ENCODE results near the gene PLEKHM1.
"Not testable (repeated sequence)": the region's sequence is repeated elsewhere in the genome, so short reads cannot be mapped to it uniquely, and the experiment has no call there.

Gene PLEKHM1

DNA sequence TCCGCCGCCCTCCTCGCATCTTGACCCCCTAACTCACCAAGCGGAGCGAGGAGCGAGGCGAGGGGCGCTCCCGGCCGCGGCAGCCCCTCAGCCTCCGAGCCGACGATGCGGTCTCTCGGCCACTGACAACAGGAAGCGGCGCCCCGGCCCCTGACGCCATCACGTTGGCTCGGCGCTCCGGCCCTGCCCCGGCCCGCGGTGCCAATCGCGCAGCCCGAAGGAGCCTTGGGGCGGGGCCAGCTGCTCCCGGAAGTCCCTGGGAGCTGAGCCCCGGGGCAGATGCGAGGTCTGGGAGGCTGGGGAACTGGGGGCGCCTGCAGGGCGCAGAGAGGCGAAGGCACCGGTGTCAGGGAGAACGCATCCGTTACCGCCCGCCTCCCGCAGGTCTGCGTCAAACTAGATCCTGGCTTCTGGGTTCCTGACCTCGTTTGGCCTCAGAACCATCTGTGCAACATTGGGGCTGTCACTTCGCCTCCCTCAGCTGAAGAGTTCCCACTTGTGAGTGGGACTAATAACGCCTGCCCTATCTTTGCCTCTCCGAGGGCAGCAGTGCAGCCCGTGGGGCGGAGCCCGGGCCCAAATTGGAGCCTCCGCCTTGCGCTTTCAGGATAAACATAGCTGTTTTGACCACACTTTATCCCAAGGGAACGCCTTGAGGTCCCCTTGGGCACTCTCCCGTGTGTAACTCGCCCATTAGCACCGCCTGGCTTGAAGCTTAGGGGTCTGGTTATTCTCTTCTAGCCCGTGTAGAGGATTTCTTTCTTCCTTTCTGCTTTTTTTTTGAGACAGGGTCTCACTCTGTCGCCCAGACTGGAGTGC lies at the start of gene PLEKHM1:
TSS of gene PLEKHM1 (minus strand) at position 107 of the 819 bp plus-strand sequence. CDS start 8,237 bp downstream, outside the sequence.
- H3K27ac ChIP-seq, result peak within 1 kb of the TSS; percentile 45

DNA sequence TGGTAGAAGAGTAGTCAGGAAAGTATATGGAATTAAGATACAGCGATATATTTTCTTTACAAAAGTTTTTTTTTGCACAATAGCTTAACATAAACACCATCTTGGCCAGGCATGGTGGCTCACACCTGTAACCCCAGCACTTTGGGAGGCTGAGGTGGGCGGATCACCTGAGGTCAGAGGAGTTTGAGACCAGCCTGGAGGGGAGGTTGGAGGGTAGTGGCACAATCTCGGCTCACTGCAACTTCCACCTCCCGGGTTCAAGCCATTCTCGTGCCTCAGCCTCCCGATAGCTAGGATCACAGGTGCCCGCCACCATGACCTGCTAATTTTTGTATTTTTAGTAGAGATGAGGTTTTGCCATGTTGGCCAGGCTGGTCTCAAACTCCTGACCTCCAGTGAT lies 47.6 kb upstream of the PLEKHM1 start:
- H3K27ac ChIP-seq, result not testable (repeated sequence)

DNA sequence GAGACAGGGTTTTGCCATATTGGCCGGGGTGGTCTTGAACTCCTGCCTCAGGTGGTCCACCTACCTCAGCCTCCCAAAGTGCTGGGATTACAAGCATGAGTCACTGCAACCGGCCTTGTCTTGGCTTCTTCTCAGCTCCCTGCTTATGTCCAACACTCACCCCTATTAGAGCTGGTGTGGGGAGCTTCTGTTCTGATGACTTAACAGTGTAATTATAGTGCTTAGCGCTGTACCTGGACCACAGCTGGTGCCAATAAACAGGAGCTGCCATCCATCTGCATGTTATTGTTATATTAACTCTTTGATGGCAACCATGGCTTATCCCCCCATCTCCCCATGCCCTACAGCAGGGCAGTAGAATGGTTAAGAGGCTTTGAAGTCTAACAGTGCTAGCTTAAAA lies 15.6 kb upstream of the PLEKHM1 start:
- H3K27ac ChIP-seq, result not testable (repeated sequence)

DNA sequence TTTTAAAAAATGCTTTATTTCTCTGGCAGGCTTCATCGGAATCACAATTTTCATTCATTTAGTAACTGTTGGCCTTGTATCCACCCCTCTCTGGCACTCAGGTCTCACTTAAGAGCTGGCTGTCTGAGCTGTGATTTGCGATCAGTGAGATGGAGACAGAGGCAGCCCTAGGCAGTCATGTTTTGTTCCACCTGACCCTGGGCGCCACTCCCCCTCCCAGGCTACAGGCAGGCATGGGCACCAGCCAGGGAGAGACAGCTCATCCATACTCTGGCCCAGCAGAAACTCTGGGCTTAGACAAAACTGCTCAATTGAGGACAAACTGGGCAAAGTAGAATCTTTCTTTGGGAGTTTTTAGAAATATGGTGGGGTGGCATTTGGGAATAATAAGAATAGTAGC lies 14.7 kb upstream of the PLEKHM1 start:
- H3K27ac ChIP-seq, result not testable (repeated sequence)

DNA sequence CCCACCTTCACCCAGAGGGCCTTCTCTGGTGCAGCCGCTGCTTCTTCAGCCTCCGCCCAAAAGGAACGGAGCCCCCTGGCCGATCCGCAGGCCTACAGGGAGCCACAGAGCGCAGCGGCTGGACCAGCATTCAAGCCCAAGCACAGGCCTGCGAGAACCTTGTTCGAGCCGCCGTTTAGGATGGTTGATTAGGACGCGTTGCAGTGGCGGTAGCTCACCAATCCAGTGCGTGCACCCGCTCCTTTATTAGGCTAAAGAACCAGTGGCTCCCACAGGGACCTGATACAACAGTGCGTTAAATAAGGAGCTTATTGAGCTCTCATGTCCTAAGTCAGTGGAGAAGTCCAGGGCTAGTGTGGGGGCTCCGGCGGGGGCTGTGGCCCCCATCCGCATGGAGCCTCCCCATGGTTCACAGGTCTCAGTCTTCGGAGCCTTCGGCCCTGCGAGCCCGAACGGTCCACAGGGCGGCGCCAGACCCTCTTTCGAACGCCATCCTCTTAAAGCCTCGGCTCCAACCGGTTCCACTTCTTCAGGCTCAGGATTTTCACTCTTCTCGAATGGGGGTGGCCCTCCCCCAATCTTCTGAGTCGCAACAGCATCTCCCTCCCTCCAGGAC lies 10.7 kb upstream of the PLEKHM1 start:
- TF ChIP-seq, protein P1, sequence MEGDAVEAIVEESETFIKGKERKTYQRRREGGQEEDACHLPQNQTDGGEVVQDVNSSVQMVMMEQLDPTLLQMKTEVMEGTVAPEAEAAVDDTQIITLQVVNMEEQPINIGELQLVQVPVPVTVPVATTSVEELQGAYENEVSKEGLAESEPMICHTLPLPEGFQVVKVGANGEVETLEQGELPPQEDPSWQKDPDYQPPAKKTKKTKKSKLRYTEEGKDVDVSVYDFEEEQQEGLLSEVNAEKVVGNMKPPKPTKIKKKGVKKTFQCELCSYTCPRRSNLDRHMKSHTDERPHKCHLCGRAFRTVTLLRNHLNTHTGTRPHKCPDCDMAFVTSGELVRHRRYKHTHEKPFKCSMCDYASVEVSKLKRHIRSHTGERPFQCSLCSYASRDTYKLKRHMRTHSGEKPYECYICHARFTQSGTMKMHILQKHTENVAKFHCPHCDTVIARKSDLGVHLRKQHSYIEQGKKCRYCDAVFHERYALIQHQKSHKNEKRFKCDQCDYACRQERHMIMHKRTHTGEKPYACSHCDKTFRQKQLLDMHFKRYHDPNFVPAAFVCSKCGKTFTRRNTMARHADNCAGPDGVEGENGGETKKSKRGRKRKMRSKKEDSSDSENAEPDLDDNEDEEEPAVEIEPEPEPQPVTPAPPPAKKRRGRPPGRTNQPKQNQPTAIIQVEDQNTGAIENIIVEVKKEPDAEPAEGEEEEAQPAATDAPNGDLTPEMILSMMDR (IDR thresholded peaks at IDR 0.05), result peak; percentile 33
- not testable (repeated sequence) for H3K27ac ChIP-seq

DNA sequence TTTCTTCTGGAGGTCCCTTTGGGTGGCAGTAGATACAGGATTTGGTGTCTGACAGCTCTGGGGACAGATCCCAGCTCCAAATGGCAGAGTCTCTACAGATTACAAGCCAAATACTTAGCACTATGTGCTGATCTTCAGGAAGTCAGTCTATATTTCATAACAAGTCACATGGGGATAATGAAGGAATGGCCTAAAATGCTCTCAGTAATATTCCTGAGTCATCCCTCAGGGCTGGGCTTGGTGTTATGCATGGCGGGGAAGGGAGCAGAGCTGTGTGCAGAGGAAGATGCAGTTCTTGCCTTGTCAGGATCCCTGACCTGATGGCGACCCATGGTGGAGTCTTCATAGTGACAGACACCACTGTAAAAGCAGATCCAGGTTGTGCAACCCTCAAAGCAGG lies 10.0 kb upstream of the PLEKHM1 start:
- not testable (repeated sequence) for H3K27ac ChIP-seq

DNA sequence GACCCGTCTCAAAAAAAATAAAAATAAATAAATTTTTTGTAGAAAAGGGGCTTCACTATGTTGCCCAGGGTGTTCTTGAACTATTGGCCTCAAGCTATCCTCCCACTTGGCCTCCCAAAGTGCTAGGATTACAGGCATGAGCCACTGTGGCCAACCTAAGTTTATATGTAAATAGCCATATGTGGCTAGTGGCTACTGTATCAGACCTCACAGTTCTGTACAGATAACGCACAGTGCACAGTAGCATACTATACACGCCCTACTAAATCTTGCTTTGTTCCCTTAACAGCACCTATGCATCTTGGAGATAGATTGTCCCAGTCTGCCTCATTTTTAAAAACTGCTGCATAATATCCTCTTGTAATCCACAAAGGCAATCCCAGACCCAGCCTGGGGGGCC lies 8.7 kb upstream of the PLEKHM1 start:
- not testable (repeated sequence) for H3K27ac ChIP-seq

DNA sequence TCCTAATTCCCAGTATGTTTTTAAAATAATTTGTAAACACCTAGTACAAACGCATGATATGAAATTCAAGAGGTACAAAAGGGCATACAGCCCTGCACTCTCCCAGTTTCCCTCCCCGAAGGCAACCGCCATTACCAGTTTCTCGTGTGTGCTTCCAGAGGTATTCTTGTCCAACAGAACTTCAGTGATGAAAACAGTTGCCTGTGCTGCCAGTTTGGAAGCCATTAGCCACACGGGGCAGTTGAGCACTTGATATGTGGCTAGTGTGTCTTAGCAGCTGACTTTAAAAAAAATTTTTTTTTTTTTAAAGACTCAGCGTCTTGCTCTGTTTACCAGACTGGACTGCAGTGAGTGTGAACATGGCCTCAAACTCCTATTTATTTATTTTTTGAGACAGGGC lies 7.9 kb upstream of the PLEKHM1 start:
- H3K27ac ChIP-seq, result not testable (repeated sequence)

DNA sequence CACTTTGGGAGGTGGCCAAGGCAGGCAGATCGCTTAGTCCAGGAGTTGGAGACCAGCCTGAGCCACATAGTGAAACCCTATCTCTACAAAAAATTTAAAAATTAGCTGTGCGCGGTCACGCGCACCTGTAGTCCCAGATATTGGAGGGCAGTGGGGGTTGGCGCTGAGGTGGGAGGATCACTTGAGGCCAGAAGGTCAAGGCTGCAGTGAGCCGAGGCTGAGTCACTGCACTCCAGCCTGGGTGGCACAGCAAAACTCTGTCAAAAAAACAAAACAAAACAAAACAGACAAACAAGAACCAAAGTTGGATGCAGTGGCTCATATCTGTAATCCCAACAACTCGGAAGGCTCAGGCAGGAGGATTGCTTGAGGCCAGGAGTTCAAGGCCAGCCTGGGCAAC lies 6.9 kb upstream of the PLEKHM1 start:
- not testable (repeated sequence) for H3K27ac ChIP-seq

DNA sequence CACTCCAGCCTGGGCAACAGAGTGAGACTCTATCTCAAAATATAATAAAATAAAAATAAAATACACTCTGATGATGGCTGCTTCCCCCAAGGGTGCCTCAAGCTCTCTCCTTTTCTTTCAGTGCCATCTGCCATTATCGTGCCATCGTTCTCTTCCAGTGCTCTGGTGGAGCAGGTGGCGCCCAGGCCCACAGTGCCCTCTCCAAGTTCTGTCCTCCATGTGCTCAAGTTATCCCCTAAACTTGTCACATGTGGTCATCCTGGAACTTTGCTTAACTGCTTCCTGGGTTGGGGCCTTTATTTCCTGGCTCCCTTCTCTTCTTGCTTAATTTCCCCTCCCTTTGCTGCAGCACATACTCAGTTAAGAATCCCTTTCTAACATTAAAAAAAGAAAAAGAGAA lies 6.0 kb upstream of the PLEKHM1 start:
- not testable (repeated sequence) for H3K27ac ChIP-seq

DNA sequence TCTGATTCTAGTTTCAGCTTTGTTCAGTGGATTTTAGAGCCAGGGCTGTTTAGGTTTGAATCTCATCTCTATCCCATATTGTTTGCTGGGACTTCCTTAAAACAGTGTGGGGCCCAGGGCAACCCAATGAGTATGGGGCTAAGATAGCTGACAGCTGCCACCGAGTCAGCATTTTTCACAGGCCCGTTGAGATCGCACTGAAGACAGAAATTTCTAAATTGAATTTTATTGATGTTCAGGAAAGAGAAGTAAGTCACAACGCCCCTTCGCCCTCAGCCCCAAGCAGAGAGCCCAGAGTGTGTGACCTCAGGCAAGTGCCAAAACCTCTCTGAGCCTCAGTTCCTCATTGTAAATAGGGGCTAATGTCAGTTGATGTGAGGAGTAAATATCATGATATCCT lies 4.0 kb upstream of the PLEKHM1 start:
- not testable (repeated sequence) for H3K27ac ChIP-seq

DNA sequence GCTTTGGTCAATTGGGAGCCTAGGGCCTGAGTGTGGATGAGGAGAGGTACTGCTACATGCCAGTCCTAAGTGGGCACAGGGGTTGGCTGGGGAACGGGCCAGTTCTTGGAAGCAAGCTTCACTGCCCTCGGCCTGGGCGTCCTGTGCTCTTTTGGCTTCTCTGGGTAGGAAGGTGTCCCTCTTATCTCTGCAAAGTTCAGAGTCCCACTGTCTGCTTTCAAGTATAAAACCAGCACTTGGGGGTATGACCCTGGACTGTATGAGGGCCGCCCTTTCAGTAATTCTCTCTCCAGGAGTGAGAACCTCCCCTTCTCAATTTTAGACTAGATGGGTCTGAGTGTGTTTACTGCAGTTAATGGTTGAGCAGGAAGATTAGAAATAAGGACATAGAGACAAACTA lies 1.6 kb upstream of the PLEKHM1 start:
- not testable (repeated sequence) for H3K27ac ChIP-seq

DNA sequence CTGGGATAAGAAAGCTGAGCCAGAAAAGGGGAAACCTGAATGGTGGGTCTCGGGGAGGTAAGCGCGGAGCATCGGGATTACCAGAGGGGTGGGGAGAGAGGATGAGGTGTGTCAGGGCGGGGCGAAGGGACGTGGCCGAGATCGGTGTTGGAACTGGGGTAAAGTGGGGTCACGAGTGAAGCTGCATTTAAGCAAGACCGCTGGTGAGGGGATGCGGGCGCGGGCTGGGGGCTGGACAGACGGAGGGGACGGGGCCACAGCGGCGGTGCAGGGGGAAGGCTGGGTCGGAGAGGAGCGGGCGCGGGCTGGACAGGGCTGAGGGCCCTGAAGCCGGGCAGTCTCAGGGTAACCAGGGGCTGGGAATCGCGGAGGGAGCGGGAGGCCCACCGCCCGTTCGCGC lies 323 bp downstream of the PLEKHM1 start:
- not testable (repeated sequence) for H3K27ac ChIP-seq

DNA sequence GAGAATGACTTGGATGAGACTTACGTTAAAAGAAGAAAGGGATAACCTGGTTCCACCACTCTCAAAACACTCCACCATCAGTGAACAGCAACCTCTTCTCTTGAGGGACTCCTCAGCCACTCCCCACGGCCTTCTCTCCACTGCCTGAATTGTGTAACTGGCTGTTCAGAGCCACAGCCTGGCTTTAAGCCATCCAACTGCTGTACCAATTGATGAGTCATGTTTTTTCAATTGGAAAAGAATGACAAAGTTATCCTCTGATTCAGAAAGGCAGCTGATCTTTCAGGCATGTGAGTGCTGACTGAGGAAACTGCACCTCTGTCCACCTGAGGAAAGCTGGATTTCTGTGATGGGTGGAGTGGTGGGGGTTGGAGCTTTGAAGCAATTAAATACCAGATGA lies 2.8 kb downstream of the PLEKHM1 start:
- H3K27ac ChIP-seq, result not testable (repeated sequence)

DNA sequence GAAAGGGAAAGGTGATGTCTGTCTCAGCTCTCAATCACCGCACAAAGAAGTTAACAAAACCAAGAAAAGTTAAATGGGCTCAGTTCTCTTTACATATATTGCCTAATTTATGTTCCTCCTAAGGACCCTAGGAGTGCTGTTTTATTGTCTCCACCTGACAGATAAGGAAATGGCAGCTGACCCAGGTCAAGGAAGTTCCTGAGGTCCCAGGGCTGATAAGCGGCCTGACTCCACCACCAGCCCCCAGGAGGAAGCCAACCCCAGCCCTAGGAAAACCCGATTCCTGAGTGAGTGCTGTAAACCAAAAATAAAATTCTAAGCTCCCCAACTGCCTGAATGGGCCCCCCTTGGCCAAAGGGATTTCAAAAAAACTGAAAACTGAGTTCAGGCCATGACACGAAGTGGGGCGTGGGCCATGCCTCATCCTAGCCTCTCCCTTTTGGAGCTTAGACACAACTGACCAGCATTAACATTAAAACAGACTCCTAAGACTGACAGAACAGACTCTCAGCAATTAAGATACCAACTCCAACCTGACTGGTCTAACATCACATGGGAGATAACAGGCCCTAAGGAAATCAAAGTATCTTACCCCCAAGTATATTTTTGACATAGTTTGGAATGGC lies 6.8 kb downstream of the PLEKHM1 start:
- not testable (repeated sequence) for H3K27ac ChIP-seq

DNA sequence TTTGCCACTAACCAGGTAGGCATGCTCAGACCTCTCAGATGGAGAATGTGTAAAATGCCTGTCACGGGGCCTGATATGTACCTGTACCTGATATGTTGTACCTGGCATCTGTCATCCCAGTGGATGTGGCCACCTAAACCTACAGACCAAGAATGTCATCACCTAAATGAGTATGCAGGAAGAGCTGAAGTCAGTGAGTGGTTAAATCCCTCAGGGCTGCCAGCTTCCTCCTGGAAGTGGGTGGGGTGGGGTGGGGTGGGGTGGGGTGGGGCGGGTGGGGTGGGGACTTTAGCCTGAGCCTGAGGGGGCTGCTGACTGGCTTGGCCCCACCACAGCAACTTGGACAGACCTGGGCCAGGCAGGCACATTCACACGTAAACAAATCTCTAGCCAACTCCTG lies 7.3 kb downstream of the PLEKHM1 start:
- H3K27ac ChIP-seq, result not testable (repeated sequence)

DNA sequence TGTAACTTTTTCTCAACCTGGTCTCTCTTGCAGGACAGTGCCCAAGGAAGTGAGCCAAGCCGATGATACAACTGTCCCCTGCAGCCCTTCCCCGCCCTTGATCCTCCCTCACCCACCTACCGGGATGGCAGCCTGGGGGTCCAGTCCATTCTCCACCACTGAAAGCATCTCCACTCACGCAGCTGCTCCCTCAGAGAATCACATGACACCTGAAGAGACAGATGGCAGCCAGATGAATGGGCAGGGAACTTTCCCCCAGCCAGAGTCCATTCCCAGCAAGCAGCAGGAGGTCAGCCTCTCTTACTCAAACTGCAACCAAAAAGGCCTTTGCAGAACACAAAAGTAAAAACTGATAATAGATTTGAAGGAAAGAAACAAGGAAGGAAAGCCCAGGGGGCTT lies 8.2 kb downstream of the PLEKHM1 start:
- not testable (repeated sequence) for H3K27ac ChIP-seq

DNA sequence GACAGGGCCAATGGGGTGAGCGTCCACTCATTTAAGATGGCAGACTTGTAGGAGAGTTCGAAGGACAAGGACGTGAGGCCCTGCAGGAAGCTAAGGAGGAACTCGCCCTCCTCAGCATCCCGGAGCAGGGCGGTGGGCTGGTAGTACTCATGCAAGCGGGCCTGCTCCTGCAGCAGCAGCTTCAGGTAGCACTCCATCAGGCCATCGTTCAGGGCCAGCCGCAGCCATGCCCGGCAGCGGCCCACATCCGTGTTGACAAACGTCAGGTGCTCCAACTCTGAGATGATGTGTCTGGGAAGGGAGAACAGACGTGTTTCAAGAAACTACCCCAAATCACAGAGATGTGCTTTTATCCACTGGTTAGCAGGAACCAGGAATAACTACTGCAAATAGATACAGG lies 15.1 kb downstream of the PLEKHM1 start:
- H3K27ac ChIP-seq, result not testable (repeated sequence)

DNA sequence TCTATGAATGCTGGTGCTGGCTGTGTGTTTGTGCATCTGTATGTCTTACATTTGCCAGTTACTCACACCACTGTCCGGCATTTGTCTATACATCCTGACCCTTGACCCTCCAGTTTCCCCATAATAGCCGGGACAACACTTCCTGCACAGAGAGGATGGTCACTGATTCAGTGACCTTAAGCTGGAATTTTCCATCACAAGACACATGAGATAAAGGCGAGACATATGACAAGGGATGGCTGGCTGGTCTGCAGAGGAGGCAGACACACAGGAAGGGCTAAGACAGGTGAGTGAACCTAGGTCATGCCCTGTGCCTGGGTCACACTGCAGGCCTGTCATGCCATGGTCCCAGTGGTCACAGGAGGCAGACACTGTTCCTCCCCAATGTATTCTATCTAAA lies 18.3 kb downstream of the PLEKHM1 start:
- H3K27ac ChIP-seq, result not testable (repeated sequence)

DNA sequence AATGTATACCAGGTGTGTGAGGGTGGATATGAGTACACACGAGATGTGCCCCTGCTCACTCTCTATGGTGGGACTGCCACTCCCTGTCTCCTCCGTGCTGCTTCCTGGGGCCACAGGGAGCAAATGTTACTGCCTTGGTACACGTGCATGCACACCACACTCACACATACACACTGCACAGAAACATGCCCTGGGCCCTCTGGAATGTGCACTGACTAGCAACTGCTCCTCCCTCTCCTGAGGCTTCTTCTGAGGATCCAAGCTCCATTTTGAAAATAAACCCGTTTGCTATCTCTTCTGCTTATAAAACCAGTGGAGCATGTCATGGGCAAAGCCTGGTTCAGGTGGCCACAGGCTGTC lies 21.3 kb downstream of the PLEKHM1 start:
- not testable (repeated sequence) for H3K27ac ChIP-seq

DNA sequence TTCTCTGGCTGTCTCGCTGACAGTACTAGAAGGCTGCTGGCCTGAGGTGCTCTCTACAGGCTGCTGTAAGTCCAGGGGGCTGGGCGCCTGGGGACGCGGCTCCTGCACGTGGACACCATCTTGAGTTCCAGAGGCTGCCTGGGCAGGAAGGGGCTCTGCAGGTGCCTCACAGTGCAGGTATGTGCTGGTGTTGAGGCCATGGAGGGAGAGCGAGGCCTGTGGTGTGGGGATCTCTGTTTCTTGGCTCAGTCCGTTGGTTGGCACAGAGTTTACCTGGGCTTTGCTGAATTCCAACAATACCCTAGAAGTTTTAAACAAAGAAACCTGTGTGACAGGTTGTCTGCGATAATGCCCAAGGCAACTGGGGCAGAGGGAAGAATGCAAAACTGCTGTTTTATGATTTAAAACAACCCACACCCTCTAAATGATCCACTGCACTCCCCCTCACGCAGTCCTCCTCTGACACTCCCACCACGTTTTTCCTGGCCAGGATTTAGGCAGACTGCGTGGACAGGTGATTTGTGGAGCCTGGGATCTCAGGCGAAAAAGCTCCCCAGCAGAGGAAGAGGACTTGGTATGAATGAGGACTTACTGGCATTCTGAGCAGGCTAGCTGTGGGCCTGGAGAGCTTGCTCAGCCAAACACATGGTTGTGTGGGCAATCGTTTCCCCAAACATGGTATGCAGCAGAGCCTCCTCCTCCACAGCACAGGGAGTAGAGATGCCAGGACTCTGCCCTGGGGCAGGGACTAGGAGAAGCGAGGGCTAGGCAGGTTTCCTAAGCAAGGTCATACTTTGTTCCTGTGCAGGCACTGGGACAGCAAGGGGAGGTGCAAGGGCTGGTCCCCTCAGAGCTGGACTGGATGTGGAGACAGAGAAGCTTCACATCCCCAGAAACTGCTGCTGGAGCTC lies 22.0 kb downstream of the PLEKHM1 start:
- not testable (repeated sequence) for H3K27ac ChIP-seq
